ENCODE data around the gene CGN.
A peak's percentile ranks its signal among the peaks of the same experiment; 100 is the strongest.

Gene CGN, protein sequence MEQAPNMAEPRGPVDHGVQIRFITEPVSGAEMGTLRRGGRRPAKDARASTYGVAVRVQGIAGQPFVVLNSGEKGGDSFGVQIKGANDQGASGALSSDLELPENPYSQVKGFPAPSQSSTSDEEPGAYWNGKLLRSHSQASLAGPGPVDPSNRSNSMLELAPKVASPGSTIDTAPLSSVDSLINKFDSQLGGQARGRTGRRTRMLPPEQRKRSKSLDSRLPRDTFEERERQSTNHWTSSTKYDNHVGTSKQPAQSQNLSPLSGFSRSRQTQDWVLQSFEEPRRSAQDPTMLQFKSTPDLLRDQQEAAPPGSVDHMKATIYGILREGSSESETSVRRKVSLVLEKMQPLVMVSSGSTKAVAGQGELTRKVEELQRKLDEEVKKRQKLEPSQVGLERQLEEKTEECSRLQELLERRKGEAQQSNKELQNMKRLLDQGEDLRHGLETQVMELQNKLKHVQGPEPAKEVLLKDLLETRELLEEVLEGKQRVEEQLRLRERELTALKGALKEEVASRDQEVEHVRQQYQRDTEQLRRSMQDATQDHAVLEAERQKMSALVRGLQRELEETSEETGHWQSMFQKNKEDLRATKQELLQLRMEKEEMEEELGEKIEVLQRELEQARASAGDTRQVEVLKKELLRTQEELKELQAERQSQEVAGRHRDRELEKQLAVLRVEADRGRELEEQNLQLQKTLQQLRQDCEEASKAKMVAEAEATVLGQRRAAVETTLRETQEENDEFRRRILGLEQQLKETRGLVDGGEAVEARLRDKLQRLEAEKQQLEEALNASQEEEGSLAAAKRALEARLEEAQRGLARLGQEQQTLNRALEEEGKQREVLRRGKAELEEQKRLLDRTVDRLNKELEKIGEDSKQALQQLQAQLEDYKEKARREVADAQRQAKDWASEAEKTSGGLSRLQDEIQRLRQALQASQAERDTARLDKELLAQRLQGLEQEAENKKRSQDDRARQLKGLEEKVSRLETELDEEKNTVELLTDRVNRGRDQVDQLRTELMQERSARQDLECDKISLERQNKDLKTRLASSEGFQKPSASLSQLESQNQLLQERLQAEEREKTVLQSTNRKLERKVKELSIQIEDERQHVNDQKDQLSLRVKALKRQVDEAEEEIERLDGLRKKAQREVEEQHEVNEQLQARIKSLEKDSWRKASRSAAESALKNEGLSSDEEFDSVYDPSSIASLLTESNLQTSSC

DNA sequence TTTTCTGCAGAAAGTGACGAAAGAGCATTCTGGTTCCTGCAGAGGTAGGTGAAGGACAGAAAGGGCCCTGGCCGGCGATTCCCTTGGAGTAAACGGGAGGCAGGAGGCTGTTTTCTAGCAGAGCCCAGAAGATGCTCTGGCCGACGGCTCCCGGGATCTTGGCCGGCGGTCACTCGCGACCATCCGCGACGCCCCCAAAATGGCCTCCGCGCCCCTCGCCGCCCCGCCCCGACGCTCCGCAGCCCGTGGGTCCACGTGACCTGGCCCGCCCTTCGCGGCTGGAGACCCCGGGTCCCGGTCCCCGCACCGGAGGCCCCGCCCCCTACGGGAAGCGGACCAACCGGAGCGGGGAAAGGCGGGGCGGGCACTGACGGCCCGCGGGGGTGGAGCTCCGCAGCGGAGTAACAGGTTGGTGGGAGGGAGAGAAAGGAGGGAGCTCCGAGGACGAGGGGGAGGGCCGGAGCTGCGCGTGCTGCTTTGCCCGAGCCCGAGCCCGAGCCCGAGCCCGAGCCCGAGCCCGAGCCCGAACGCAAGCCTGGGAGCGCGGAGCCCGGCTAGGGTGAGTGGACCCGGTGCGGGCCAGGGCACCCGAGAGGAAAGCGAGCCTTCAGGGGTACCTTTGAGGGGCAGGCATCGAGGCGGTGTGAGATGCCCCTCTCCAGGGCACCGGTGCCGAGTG lies at the start of gene CGN:
TSS of gene CGN (plus strand) at position 431 of the 679 bp plus-strand sequence. CDS start 7,133 bp downstream, outside the sequence.
- DNase-seq (ENCODE audit: low read depth in 3 of 3) = peak; percentile 55 to 86 (median 71)

DNA sequence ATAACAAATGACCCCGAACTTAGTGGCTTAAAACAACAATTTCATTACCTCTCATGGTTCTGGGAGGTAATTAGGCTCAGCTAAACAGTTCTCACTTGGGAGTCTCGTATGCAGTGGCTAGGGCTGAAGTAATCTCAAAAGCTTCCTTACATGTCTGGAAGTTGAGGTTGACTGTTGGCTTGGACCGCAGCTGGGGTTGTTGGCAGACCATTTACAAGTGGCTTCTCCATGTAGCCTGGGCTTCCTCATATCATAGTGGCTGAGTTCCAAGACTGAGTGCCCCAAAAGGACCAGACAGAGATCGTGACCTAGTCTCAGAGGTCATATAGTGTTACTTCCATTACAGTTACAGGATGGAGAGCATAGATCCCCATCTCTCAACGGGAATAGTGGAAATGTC lies 49.5 kb upstream of the CGN start:
- DNase-seq (ENCODE audit: low read depth in 3 of 3) = no peak

DNA sequence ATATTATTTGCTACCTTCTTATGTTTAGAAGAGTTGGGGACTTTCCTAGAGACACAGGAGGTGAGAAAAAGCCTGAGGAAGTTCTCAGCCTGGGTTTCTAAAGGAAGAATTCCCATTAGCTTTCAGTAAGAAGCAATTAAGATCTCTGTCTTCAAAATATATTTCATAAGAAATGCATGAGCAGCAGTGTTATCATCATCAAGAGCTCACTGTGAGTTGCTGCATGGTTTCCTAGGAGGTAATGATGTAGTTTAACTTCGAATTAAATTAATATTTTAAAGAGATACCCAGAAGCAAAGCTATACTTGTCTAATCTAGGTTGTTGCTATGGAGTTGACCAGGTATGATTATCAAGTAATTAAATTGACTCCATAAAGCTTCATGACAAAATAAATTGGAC lies 46.2 kb upstream of the CGN start:
- DNase-seq (ENCODE audit: low read depth in 3 of 3) = no peak

DNA sequence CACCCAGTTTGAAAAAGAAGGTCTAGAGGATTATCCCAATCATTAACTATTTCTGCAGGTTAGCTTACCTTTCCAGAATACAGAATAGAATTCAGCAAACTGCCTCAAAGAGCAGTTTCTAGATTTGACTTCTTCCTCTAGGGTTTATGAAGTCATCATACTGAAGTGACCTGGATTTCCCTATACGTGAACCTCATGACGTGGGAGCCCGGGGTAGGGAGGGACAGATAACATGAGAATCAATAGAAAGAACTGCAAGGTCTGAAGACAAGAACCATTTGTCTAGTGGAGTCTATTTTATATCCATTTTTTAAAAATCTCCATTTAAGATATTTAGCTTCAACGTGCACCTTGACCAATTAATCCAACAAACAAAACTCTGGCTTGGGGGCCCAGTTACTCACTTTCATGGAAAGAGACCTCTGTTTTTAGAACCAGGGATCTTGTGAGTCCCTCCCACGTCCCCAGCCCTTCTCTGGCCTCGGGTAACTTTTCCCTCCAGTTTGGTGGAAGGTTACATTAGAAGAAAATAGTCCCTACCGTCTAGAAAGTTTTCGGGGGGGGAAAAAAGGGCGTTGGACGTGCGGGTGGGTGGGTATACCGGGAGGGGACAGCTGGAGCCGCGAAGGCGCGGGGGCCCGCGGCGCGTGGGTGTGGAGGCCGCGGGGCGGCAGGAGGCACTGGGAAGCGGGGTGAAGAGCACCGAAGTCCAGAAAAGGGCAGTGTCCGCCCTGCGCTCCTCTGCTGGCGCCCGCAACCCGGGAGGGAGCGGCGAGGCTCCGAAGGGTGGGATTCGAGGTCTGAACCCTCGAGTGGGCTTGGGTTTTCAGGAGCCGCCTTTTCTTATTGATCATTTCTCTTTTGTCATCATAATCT lies 38.1 kb upstream of the CGN start:
- DNase-seq (ENCODE audit: low read depth in 3 of 3) = peak in 1 of 3 donors; percentile 12

DNA sequence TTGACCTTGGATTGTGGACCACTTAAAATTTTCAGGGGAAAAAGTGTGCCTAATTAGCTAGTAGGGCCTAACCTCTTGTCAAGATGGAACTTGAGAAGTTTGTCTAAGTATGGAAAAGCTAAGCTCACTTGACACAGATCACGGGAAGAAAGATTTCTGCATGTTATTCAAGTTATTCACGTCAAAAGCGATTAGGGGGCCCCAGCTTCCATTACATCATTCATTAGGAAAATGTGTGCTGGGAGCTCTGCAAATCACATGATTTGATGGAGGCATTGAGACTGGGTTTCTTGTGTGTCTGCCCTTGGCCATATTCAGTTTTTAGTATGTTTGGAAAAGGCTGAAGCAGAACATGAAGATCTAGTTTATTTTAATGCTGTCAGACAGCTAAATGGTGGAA lies 36.4 kb upstream of the CGN start:
- DNase-seq (ENCODE audit: low read depth in 3 of 3) = no peak

DNA sequence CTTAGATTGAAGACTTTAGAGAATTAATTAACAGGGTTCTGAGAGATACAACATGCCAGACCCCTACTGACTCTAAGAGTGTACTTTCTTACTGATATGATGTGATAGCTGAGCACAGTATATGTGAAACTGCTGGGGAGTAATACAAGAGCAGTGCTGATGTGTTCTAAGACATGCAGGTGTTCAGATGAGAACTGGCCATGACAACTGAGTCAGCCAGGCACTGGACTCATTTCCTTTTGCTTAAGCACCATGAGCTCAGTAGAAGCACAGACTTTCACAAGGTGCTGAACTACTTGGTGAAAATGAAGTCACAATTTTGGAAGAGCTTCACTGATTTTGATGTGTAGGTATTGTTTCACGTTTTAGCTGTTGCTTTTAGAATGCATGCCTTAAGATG lies 36.0 kb upstream of the CGN start:
- DNase-seq (ENCODE audit: low read depth in 3 of 3) = no peak

DNA sequence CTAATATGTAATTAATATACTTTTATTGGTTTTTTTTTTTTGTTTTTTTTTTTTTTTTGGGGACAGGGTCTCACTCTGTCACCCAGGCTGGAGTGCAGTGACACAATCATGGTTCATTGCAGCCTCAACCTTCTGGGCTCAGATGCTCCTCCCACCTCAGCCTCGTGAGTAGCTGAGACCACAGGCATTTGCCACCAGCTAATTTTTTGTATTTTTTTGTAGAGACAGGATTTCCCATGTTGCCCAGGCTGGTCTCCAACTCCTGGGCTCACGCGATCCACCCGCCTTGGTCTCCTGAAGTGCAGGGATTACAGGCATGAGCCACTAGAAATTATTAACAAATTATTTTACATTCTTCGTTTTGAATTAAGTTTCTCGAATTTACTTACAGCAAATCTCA lies 35.1 kb upstream of the CGN start:
- DNase-seq (ENCODE audit: low read depth in 3 of 3) = no peak

DNA sequence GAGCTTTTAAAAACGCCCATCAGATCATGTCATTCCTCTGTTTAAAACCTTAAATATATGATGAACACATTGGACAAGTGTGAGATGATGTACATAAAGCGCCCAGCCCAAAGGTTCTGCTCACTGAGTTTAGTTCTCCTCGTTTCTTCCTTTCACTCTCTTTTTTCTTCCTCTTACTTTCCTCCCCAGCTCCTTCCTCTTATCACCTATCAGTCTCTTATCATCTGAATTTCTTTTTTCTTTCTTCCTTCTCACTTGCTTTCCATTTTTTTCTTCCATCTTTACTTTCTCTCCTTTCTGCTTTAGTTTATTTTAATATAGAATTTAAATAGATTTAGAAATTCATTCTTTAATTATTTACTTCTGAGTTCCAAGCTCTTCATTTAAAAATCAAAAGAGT lies 34.1 kb upstream of the CGN start:
- DNase-seq (ENCODE audit: low read depth in 3 of 3) = no peak

DNA sequence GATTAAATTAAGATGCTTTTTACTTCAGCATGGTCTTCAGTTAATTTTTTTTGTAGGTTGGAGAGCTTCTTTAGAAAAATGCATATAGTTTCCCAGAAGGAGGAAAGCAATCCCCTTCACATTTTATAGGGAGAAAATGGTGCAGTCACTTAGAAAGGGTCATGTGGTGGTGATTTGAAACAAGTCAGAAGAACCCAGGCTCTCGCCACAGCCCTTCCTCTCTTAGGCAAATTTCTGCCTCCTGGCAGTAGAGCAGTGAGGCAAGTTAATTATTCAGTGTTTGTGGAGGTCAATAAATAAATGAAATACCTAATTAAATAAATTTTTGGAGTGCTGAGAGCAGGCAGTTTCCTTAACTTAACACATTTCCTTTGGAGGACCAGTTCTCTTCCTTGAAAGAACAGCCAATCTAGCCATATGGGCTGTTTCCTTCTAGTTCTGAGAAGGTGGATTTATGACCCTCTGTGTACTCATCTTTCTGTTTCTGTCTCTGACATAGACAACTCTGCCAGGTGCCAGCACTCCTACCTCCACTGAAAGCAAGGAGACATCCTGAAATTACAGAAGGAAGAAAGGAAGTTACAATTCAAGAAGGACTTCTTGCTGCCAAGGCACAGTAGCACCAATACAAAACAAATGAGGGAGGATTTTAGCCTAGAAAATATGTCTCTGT lies 32.9 kb upstream of the CGN start:
- DNase-seq (ENCODE audit: low read depth in 3 of 3) = no peak

DNA sequence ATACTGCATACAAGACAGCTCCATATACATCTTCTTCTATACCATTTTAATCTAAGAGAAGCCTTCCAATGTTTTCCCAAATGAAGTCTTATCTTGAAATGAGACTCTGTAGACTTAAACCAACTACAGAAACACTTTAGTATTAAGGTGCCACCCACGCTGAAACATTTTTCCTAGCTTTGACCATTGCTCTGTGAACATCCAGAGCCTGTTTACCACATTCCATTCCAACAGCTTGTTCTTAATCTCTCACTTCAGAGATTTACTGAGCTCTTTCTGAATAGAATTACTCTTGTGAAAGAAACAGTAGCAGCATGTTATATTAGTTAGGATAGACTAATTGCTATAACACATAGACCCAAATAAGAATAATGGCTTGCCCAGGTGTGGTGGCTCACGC lies 32.3 kb upstream of the CGN start:
- no peak for DNase-seq (ENCODE audit: low read depth in 3 of 3)

DNA sequence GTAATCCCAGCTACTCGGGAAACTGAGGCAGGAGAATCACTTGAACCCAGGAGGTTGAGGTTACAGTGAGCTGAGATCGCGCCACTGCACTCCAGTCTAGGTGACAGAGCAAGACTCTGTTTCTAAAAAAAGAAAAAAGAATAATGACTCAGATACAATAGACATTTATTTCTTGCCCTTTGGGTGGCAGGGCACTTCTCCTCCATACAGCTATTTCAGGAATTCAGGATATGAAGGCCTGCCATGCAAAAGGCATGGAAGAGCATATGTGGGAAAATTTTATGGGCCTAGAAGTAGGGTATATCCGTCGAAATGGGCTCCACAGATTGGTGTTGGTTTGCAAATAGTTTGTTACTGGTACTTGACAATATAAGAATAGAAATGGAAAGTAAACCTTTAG lies 31.7 kb upstream of the CGN start:
- no peak for DNase-seq (ENCODE audit: low read depth in 3 of 3)

DNA sequence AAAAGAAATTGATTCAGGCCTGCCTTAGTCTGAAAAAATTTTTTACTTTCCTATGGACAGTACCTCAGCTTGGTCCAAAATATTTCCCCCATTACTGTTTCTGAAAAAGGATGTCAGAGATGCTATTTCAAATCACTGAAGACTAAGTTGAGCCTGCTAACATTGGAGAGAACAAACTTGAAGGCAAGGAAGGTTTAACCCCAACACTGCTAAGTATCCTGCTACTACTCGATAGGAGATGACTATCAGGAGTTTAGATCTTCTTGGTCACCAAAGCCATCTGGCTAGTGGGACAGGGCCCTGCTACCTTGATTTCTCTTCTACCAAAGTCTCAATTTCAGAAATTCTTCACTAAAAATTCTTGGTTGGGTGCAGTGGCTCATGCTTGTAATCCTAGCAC lies 29.2 kb upstream of the CGN start:
- no peak for DNase-seq (ENCODE audit: low read depth in 3 of 3)

DNA sequence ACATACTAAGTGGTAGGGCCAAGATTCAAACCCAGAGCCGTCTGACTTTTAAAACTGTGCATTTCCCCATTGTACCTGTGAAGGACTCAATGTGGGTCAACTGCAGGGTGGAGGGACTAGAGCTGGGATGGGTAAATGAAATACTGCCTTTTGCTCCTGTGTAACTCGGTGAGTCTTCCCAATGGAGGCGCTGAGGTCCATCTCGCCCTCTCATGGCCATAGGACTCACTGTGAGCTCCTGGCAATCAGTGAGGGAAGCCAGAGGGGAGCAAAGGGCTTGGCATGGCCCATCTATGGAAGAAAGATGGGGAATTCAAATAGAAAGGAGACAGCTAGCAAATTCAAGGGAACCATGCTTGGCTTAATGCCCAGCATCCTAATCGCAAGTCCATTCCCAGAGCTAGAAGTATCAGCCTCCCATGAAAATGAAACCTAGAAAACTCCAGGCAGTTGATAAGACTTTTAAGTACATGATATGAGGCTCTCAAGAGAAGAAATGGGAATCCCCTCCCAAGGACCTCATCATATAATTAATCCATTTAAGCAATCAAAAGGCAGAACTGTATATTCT lies 25.4 kb upstream of the CGN start:
- DNase-seq (ENCODE audit: low read depth in 3 of 3) = no peak

DNA sequence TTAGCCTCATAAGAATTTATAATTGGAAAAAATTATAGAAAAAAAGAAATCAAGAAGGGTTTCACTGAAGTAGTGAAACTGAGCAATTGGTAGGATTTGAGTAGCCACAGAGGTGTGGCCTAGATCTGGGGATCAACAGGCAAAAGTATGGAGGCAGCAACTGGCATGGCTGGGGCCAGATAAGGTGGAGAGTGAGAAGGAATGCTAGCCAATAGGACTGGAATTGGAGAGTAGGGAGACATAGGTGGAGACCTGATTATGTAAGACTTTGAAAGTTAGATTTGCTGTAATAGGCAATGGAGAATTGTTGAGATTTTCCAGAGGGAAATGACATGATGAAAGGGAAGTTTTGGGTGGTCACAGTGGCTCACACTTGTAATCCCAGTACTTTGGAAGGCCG lies 24.6 kb upstream of the CGN start:
- no peak for DNase-seq (ENCODE audit: low read depth in 3 of 3)

DNA sequence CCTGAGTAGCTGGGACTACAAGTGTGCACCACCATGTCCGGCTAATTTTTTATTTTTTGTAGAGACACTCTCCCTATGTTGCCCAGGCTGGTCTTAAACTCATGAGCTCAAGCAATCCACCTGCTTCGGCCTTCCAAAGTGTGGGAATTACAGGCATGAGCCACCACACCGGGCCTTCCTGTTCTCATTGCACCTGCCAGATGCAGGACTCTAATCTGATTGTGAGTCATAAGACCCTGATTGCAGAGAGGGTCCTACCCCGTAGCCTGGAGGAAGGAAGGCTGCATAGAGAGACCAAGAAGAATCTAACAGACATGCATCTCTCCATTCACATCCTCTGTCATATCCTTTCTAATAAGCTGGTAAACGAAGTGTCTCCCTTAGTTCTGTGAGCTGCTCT lies 19.5 kb upstream of the CGN start:
- no peak for DNase-seq (ENCODE audit: low read depth in 3 of 3)

DNA sequence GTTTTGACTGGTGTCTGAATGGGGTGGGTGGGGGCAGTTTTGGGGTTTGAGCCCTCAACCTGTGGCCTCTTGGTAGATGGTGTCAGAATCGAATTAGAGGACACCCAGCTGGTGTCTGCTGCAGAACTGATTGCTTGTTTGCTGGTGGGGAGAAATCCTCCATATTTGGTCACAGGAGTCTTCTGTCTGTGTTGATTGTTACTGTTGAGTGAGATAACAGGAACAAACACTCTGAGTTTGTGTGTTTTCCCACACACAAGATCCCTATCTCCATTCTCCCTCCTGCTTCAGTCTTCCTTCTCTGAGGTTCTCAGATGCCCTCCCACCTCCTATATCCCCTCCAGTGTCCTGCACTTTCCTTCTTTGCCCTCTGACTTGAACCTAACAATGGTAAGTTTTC lies 19.1 kb upstream of the CGN start:
- no peak for DNase-seq (ENCODE audit: low read depth in 3 of 3)

DNA sequence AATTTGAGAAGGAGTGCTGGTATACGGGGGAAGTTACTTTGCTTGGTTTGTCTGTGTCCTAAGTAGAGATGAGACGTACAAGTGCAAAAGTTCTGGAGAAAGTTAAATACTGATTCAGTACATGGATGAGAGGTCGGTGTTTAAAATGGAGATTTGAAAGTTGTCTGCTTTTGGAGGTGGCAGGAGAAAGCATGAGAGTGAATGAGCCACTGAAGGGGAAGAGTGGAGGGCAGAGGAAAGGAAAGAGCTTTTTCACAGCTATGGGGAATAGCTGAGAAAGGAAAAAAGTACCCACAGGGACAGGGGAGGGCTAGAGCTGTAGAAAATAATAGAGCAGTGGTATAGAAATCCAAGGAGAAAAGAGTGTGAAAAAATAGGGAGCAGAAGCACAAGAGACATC lies 18.1 kb upstream of the CGN start:
- DNase-seq (ENCODE audit: low read depth in 3 of 3) = no peak

DNA sequence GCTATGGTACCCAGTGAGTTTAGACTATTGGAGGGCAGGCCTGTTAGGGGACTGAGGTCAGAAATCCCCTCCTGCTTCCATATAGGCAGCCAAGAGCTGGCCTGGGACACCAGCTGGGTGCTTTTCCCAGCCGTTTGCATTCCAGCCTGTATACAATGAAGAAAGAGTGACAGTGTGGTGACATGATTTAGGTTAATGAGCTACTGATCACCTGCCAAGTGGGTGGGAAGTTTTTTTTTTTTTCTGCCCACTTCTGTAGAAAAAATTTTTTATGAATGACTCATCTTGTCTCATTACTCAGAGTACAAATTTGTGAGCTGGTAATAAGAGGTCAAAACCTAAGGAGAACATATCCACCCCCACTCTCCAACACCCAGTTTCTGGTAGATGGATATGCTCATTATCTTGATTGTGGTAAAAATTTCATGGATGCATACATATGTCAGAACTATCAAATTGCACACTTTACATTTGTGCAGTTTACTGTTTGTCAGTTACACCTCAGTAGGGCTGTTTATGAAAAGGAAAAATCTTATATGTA lies 16.4 kb upstream of the CGN start:
- no peak for DNase-seq (ENCODE audit: low read depth in 3 of 3)

DNA sequence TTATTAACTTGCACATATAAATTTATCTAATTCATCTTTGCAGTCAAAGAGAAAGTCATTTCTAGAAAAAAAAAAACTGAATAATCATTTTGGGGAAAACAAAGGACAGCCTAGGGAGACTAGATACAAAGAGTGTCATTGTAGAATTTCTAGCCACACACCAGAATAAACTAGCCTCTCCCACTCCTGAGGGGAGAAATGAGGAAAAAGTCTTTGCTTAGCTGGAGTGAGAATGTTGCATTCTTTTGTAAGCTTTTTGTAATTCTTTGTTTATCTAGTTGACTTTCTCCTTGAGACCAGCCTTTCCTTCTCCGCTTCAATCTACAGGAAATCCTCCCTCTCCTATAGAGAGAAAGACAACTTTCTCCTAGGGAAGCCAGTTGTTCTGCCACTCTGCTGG lies 15.9 kb upstream of the CGN start:
- DNase-seq (ENCODE audit: low read depth in 3 of 3) = no peak

DNA sequence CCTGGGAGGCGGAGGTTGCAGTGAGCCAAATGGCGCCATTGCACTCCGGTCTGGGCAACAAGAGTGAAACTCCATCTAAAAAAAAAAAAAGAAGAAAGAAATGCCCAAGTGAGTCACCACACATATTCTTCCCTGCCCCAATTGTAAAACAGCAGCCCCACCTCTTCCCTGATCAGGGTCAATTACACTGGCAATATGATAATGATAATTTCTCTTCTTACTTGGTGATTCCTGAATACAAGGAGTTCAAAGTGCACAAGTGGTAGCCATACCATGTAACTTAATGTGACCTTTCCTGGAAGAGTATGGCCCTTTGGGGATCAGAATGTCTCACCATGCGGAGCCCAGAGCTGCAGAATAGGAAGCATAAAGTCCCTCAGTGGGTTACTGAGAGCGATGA lies 11.8 kb upstream of the CGN start:
- no peak for DNase-seq (ENCODE audit: low read depth in 3 of 3)

Measured in stimulated activated CD4-positive, alpha-beta T cell treated with anti-CD3 and anti-CD28 coated beads, TNF-alpha, amount 100 ng/mL, for 48 hours (primary cell).